Measurements from ENCODE around the gene PSMC1.
"Not testable (repeated sequence)": the region's sequence is repeated elsewhere in the genome, so short reads cannot be mapped to it uniquely, and the experiment has no call there.

The PSMC1 gene

DNA sequence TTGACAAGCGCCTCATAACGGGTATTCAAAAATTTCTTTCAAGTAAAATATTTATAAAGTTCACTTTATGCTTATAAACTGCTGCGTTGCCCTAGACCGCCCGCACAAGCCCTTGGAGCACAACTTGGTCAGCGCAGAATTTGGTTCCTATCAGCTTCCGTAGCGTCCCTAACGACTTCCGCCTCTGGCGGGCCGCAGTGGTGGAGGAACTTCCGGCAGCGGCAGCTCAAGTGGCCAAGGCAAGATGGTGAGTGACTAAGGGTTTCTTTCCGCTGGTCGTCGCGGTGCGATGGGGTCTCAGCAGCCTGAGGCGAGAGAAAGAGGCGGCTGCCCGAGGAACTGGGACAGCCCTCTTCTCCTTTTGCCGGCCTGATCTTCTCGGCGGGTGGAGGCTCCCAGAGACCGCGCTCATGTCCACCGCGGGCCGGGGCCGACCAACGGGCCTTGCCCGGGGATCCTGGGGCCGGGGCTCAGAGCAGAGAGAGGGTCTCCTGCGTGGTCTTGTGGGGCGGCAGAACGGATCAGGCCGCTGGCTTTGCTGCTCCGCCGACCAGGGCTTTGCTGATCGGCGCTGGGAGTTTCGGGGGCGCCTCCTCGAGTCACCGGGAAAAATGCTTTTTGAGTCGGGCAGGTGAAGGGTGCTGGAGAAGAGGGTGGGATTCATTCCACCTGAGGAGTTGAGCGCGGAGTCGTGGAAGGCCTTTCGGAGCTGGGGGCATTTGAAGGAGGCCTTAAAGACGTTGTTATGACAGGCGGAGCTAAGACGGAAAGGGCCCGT lies at the start of gene PSMC1:
Gene PSMC1, plus strand, starts transcription at position 200 of the 778 bp plus-strand sequence. Its CDS starts 45 bp downstream, at position 245.
- peak; percentile 90 for DNase-seq

DNA sequence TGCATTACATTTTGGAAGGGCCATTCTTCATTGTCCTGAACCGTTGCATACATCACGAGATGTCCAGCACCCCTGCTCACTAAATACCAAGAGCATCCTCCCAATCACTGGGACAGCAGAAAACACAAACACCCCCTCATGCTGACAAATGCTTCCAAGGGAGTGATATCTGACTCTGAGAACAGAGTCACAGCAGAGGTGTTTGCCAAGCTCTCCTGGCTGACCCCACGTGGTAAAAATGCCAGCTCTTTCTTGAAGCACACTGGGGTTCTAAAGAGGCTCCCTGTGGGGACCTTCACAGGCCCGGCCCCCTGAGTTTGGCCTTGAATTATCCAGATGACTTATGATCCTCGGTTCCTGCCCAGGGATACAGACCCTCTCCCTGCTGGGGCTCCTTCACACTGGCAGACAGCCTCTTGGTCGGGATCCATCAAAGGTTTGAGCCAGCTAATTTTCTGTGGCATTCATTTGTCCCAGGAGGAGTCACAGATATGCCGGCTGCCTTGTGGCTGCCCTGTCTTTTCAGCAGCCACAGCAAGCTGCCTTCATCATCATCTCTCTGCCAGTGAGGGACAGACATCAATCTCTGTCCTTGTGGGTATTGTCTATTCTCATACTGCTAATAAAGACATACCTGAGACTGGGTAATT lies 43.1 kb upstream of the PSMC1 start:
- no peak for DNase-seq

DNA sequence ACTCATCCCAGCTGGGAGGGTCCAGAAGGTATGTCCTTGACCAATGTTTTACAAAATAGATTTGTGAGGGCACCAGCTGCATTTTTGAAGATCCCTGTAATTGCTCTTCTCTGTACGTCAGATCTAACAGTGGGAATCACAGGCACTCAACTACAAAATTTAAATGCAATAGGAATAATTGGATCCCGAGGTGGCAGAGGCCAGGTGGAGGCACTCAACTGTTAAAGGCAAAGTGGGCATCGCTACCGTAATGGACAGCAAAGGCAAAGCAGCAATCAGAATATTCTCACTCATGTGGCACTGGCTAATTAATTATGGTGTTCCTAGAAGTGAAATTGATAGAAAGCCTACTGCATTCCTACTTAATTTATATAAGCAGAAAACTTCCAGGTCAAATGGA lies 27.9 kb upstream of the PSMC1 start:
- DNase-seq, result no peak

DNA sequence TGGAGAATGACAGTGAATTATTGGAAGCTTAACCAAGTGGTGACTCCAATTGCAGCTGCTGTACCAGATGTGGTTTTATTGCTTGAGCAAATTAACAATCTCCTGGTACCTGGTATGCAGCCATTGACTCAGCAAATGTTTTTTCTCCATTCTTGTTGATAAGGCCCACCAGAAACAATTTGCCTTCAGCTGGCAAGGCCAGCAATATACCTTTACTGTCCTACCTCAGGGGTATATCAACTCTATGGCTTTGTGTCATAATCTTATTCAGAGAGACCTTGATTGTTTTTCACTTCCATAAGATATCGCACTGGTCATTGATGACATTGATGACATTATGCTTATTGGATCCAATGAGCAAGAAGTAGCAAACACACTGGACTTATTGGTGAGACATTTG lies 26.4 kb upstream of the PSMC1 start:
- DNase-seq, result not testable (repeated sequence)

DNA sequence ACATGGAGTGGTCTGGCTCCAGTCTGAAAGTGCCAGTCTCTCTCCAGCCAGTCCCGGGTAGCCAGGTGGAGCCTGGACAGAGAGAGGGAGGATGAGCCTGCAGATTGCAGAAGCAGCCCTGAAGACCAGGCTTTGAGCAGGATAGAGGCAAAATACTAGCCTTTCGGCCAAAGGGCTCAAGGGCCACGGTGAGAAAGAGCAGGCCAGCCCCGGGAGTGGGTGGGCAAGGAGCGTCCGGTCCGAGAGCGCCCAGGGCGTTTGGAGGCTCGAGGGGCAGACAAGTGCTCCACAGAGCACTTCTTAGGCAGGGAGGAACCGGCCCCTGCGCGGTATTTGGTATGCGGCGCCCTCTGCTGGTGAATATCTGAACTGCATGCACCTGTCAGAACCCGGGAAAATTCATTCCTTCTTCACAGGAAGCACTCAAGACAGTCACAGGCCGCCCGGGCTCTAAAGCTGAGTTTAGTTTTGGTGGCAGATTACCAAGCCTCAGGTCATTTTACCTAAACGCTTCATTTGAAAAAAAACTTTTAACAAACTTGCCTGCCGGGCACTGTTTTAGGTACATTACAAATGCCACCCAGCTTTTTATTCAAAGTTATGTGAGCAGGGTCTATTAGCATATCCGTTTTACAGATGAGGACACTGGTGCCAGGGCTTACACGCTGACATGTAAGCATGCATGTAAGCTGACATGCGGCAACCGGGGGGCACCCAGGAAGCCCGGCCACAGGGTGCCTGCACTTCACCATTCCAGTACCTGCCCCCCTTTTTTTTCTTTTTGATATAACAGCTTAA lies 21.0 kb upstream of the PSMC1 start:
- peak; percentile 69 for DNase-seq

DNA sequence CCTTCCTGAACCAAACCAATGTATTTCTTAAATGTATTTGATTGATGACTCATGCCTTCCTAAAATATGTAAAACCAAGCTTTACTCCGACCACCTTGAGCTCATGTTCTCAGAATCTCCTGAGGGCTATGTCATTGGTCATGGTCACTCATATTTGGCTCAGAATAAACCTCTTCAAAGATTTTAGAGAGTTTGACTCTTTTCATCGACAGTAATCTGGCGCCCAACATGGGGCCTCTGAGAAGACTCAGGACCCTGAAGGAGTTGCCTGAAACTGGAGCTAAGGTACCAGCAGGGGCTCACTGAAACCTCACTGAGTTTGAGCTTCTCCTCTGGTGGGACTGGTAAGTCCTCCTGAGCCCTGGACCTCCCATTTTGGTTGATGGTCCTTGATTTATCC lies 17.2 kb upstream of the PSMC1 start:
- DNase-seq, result no peak

DNA sequence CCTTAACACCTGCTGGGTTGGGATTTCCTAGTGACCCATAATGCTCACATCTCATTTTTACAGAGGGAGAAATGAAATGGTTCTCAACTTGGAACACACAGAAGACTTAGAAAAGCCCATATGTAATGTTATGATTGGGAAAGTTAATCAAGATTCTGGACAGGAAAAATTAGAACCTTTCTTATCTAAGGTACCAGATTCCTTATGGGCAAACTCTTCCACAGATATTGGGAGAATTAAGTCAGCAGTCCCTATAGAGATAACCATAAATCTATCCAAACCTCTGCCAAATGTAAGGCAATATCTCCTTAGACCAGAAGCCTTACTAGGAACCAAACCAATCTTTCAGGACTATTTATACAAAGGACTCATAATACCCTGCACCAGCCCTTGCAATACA lies 13.9 kb upstream of the PSMC1 start:
- DNase-seq, result no peak

DNA sequence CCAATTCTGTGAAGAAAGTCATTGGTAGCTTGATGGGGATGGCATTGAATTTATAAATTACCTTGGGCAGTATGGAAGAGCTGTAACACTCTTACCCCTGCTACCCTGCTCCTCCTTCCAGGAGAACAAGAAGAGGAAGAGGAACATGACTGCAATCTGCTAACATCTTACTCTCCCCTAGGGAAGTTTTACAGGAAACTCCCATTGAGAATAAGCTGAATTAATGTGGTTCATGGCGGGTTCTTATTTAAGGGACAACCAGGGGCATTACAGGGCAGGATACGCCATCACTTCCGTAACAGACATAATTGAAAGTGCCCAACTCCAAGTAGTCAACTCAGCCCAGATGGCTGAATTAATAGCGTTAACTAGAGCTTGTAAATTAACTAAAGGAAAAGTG lies 9.4 kb upstream of the PSMC1 start:
- no peak for DNase-seq

DNA sequence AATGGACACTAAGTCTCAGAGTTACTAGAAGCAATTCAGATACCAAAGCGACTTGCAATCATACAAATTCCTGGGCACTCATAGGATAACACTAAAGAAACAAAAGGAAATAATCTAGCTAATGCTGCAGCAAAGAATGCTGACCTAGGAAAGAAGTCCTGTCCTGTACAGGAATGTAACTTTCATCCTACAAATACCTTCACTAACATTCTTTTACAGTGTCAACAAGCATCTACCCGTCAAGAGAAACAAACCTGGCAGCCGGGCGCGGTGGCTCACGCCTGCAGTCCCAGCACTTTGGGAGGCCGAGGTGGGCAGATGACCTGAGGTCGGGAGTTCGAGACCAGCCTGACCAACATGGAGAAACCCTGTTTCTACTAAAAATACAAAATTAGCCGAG lies 8.9 kb upstream of the PSMC1 start:
- DNase-seq, result not testable (repeated sequence)

DNA sequence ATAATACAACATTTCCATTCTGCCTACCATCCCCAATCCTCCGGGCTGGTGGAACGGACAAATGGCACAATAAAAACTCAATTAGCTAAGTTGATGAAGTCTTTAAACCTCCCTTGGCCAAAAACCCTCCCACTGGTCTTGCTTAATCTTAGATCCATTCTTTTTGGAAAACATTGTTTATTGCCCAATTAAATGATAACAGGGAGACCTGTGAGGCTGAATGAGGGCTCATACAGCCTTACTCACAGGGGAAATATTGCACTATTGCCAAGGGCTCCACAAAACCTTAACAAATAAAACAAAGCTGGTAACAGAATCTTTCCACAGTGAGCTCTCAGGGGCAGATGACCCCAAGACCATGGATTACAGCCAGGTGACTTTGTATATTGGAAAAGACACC lies 7.8 kb upstream of the PSMC1 start:
- DNase-seq, result no peak

DNA sequence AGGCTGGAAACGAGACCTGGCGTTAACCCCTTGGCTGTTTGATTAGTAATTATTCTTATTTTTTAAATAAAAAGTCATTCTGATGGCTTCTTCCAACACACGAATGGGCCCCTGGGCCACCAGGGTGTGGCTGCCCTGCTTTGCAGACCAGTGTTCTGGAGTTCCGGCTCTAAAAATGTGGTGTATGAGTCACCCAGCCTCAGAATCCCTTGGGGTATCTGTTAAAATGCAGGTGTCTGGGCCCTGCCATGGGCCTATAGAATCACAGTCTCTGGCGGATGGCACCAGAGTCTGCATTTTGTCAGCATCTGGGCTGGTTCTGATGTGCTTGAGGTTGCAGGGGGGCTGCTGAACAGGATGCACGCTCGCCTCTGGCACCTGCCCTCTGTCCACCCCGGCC lies 2.5 kb upstream of the PSMC1 start:
- no peak for DNase-seq

DNA sequence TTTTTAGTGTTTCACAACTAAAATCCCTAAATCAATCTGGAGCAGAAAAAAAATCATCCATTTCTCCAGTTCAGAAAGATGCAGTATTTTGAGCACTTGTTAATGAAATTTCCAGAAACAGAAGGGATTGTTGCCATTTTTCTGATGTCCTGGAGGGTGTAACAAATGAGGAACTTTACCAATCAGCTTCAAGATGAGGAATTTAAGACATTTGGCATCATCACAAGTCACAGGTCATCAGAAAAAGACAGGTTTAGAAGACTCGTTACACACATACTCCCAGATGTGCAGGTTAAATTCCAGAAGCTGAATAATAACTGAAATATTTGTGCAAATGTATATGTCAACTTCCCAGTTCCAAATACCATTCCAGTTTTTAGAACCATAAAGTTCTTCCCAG lies 482 bp upstream of the PSMC1 start:
- no peak for DNase-seq

DNA sequence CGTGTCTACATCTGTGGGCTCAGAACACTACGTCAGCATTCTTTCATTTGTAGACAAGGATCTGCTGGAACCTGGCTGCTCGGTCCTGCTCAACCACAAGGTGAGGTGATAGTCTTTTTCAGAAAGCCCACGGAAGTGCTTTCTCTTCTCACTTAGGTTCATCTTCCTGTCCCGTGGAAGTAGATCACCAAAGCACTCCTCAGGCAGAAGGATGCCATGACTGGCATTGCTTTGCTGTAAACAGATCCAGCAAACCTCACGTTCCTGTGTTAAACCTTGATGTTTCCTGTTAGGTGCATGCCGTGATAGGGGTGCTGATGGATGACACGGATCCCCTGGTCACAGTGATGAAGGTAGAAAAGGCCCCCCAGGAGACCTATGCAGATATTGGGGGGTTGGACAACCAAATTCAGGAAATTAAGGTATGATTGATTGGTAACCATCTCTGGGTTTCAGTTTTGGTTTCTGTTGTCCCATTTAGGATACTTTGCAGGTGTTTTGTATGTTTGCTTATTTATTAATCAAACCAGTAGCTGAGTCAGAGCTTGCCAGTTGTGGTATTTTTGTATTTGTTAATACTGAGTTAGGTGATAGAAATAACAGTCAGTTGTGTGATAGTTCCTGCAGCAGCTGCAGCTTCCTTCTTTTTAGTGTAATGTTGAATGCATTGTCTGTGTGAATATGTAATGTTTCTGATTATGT lies 7.5 kb downstream of the PSMC1 start:
- DNase-seq, result no peak

DNA sequence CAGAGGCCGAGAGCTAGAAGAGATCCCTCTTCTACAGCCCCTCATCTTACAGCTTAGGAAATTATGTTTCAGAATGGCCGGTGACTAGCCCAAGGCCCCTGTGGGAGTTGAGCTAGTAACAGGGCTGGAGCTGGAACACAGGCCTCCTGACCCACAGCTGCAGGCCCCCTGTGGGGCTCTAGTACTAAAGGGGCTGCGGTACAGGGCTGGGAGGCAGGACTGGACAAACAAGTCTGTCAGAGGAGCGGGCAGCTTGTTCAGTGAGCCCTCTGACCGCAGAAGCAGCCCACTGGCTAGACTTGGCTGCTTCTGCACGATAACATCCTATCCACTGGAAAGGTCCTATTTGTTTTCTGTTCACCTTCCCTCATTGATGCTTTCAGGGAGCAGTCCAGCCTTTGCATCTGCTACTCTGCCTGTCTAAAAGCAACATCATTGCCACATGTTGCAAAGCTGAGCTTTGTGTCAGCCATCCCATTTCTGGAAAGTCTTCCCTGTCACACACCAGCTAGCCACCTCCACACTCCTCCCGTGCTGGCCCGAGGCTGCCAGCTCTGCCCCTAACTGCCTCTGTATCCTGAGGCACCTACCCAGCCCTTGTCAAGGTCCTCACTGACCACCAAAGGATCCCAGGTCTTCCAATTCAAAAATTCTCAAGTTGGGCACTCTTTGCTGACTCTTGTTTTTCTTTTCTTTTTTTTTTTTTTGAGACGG lies 10.2 kb downstream of the PSMC1 start:
- DNase-seq, result no peak

DNA sequence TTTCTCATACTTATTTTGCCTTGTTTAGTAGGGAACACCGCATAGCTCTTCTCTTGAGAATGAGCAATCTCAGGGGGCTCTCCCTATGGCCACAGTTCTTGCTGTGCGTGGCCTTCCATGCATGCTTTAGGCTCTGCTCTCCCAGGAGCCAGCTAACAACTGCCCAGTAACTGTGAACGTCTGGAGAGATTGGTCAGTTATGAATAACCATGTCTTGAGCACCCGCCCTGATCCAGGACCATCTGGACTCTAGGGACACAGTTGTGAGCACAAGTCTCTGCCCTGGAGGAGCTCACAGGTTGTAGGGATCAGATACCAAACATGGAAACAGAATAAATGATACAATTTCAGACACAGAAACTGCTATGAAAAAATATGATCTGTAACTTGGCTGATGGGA lies 12.1 kb downstream of the PSMC1 start:
- DNase-seq, result no peak

DNA sequence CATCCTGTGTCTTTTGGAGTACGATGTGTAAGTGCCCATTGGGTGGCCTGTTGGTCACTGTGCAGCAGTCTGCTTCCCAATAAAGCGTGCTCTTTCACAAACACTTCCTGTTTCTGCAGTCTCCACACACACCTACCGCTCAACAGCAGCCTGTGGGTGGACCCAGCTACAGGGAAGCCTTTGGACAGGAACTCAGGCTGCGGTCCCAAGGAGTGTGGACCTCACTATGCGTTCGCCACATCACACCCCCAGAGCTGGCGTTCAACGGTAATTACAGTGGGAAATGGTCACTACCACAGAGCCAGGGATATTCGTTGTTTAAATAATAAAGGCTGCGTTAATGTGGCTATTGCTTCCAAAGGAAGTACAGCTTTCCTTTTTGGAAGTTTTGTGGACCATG lies 16.2 kb downstream of the PSMC1 start:
- DNase-seq, result no peak

DNA sequence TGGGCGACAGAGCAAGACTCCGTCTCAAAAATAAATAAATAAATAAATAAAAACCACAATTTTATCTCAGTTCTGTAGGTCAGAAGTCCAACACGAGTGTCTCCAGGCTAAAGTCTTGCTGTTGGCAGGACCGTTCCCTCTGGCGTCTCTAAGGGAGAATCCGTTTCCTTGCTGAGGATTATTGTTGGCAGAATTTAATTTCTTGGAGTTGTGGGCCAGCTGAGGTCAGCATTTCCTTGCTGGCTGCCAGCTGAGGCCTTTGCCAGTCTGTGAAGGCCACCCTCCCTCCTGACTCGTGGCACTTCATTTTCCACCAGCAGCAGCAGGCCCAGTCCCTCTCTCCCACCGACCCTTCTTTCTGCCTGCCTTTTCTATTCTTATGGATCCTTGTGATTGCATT lies 17.2 kb downstream of the PSMC1 start:
- DNase-seq, result no peak

DNA sequence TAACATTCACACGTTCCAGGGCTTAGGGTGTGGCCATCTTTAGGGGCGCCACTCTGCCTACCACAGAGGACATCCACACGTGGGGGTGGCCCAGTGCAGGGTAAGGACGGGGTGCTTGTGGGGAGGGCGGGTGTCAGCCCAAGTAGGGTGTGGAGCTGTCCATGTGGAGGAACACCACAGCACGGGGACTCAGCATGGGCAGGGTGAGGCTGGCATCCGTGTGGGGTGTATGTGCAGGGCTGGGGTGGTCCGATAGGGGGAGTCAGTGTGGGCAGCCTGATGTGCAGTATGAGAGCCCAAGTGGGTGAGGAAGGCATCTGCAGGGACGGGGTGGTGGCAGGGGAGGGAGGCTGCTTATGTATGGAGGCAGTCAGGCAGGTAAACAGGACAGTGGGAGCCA lies 17.7 kb downstream of the PSMC1 start:
- no peak for DNase-seq

DNA sequence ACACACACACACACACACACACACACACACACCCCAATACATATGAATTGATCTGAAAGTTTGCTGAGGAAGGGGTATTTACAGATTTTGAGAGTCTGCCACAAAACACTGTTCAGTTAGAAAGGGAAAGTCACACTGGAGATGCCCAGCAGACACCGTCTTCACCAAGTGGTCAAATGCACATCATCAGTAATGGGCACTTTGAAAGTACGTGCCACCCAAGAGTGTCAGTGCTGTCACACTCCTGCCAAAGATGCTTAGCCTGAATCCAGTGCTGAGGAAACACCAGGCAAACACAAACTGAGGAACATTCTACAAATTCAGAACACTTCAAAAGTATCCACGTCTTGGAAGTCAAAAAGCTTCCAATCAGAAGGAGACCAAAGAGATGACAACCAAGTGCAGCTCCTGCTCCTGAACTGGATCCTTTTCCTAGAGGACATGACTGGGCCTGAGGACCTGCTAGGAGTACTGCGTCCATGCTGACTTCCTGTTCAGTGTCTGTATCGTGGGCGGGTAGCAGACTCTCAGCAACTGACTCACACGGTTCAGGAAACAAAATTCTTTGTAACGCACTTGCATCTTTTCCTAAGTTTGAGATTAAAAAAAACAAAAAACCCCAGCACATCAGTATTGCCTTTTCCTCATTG lies 18.6 kb downstream of the PSMC1 start:
- DNase-seq, result no peak

DNA sequence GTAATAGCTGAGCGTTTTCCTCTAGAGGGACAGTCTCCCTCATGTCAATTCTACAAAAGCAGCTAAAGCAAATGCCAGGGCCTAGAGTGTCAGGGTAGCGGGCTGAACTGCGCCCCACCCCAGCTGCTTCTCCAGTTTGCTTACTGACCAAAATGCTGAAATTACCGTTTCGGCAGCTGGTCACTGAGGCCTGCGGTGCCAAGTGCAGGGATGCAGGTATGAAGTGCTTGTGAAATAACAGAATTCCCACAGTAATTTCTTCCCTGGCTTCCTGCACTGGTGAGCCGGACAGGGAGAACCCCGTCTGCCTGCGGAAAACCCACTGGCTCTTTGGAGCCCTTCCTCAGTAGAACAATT lies 19.1 kb downstream of the PSMC1 start:
- DNase-seq, result no peak

DNA sequence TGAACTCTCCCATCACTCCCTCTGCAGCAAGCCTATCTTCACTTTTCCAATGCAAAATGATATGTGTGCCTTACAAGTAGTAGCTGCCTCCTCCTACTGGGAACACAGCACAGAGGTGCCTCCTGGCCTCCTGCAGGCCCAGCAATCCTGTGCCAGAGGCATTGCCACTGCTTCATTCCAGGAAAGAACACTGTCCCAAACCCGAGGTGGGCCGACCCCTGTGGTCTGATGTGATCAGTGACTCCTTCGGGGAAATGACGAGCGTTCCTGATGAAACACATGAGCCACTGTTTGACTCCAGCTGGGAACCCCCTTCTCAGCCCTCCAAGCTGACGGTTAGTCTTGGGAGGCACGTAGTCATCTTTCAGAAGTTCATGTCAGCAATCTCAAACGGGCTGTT lies 19.5 kb downstream of the PSMC1 start:
- DNase-seq, result no peak

Measured in NCI-H1105 treated with DMSO at 0.1 percent for 48 hours (cell line).